ENCODE data around the gene CUL5. TPM values are rescaled to one million over a fixed set of nuclear protein-coding genes. Genes with fewer than 3 reads are reported as not detected.

CUL5 gene
- polyA plus RNA-seq, 1 donor (not counting 4 experiments of a cell fraction or from before 2014, with no cell fraction given) = 15.1 TPM

GRCh38 chr11:107970049-107970448, 38.6 kb upstream of the CUL5 start:
- Histone ChIP-seq H3K4me3 (ENCODE audit: control insufficient read depth in 2 of 3, extremely low read depth in 1 of 3, insufficient read depth in 2 of 3, low read depth in 1 of 3, low read length in 3 of 3) (no peak overlapping the region), H3K79me2 (ENCODE audit: control insufficient read depth, insufficient read depth, low read length) (no peaks in the 10 kb centered on the region), H4K20me1 (ENCODE audit: control insufficient read depth, extremely low read depth, insufficient read depth, low read length) (no peaks in the 10 kb centered on the region), H3K36me3 (ENCODE audit: control insufficient read depth in 2 of 2, extremely low read depth in 1 of 2, insufficient read depth in 2 of 2, low read length in 2 of 2) (no peaks in the 10 kb centered on the region), H3K4me1 (ENCODE audit: control insufficient read depth, extremely low read depth, insufficient read depth, low read length) (no peaks in the 10 kb centered on the region), H2AFZ (ENCODE audit: control insufficient read depth, low read length) (no peak overlapping the region), H3K27ac (ENCODE audit: control insufficient read depth, insufficient read depth, low read length) (no peak overlapping the region), H3K27me3 (ENCODE audit: control insufficient read depth, extremely low read depth, insufficient read depth, low read length) (no peaks in the 10 kb centered on the region), H3K4me2 (ENCODE audit: control insufficient read depth, extremely low read depth, insufficient read depth, low read depth, low read length) (no peak overlapping the region), H3K9me1 (ENCODE audit: control insufficient read depth, extremely low read depth, insufficient read depth, low read length) (no peaks in the 10 kb centered on the region), H3K9ac (ENCODE audit: control insufficient read depth, extremely low read depth, insufficient read depth, low read length) (no peak overlapping the region), H3K9me3 (ENCODE audit: control insufficient read depth, low read depth, low read length) (no peaks in the 10 kb centered on the region)
- FAIRE-seq (no peak), DNase-seq (ENCODE audit: low read depth, low spot score) (no peak)
- dilution Hi-C loops (cut with MboI; ENCODE audit: extremely low pct_ligation_motif_present, low sequenced_read_pairs) = no loop called here
- TF ChIP-seq, protein P1, sequence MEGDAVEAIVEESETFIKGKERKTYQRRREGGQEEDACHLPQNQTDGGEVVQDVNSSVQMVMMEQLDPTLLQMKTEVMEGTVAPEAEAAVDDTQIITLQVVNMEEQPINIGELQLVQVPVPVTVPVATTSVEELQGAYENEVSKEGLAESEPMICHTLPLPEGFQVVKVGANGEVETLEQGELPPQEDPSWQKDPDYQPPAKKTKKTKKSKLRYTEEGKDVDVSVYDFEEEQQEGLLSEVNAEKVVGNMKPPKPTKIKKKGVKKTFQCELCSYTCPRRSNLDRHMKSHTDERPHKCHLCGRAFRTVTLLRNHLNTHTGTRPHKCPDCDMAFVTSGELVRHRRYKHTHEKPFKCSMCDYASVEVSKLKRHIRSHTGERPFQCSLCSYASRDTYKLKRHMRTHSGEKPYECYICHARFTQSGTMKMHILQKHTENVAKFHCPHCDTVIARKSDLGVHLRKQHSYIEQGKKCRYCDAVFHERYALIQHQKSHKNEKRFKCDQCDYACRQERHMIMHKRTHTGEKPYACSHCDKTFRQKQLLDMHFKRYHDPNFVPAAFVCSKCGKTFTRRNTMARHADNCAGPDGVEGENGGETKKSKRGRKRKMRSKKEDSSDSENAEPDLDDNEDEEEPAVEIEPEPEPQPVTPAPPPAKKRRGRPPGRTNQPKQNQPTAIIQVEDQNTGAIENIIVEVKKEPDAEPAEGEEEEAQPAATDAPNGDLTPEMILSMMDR (optimal IDR thresholded peaks at IDR 0.05 in 1 of 3, IDR thresholded peaks at IDR 0.05 in 1 of 3, conservative IDR thresholded peaks at IDR 0.05 in 1 of 3; ENCODE audit: extremely low read depth in 1 of 3, insufficient read depth in 2 of 3, low read length in 3 of 3) = no peak
- TF ChIP-seq EZH2 (IDR thresholded peaks at IDR 0.05; ENCODE audit: low read length) = no peak

GRCh38 chr11:107973641-107974040, 35.1 kb upstream of the CUL5 start:
- Histone ChIP-seq H3K9me3 (ENCODE audit: control insufficient read depth, low read depth, low read length) (no peaks in the 10 kb centered on the region), H3K27me3 (ENCODE audit: control insufficient read depth, extremely low read depth, insufficient read depth, low read length) (no peaks in the 10 kb centered on the region), H3K27ac (ENCODE audit: control insufficient read depth, insufficient read depth, low read length) (no peak overlapping the region), H4K20me1 (ENCODE audit: control insufficient read depth, extremely low read depth, insufficient read depth, low read length) (no peaks in the 10 kb centered on the region), H3K4me3 (ENCODE audit: control insufficient read depth in 2 of 3, extremely low read depth in 1 of 3, insufficient read depth in 2 of 3, low read depth in 1 of 3, low read length in 3 of 3) (no peak overlapping the region), H3K36me3 (ENCODE audit: control insufficient read depth in 2 of 2, extremely low read depth in 1 of 2, insufficient read depth in 2 of 2, low read length in 2 of 2) (no peaks in the 10 kb centered on the region), H3K9me1 (ENCODE audit: control insufficient read depth, extremely low read depth, insufficient read depth, low read length) (no peaks in the 10 kb centered on the region), H2AFZ (ENCODE audit: control insufficient read depth, low read length) (no peak overlapping the region), H3K4me2 (ENCODE audit: control insufficient read depth, extremely low read depth, insufficient read depth, low read depth, low read length) (no peak overlapping the region), H3K9ac (ENCODE audit: control insufficient read depth, extremely low read depth, insufficient read depth, low read length) (no peak overlapping the region), H3K79me2 (ENCODE audit: control insufficient read depth, insufficient read depth, low read length) (no peaks in the 10 kb centered on the region), H3K4me1 (ENCODE audit: control insufficient read depth, extremely low read depth, insufficient read depth, low read length) (no peaks in the 10 kb centered on the region)
- DNase-seq (ENCODE audit: low read depth, low spot score) (no peak), FAIRE-seq (no peak)
- TF ChIP-seq EZH2 (IDR thresholded peaks at IDR 0.05; ENCODE audit: low read length) = no peak
- TF ChIP-seq, protein P1 (optimal IDR thresholded peaks at IDR 0.05 in 1 of 3, IDR thresholded peaks at IDR 0.05 in 1 of 3, conservative IDR thresholded peaks at IDR 0.05 in 1 of 3; ENCODE audit: extremely low read depth in 1 of 3, insufficient read depth in 2 of 3, low read length in 3 of 3) = no peak
- dilution Hi-C loops (cut with MboI; ENCODE audit: extremely low pct_ligation_motif_present, low sequenced_read_pairs) = no loop called here
